Measurements from ENCODE around the gene LMF1. TPM values are rescaled to one million over a fixed set of nuclear protein-coding genes. Genes with fewer than 3 reads are reported as not detected.

LMF1 gene
- total RNA-seq, 1 experiment from 2014 or later: 12.8 TPM

DNA sequence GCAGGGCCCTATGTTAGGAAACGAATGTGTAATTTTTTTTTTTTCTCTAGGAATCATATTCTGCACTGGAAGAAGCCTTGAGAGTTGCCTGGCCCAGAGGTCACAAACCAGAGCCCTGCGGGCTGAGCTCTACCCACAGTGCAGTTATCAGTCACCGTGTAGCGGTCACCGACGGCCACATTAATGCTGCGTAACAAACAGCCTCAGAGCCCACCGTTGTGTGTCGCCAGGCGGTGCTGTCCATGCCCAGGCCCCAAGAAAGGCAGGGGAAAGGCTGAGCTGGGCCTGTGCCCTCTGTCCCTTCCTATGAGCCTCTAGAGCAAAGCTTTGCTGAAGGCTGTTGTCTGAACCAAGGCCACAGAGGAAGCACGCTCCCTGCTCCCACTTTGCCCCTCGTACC, 4.5 kb upstream of the LMF1 start:
- intact Hi-C loops (cut with micrococcal nuclease): no loop called here
- RAD21 ChIA-PET (ENCODE audit: low non-redundant PET in 1 of 2, low total read pairs in 2 of 2, uncharacterized antibody in 2 of 2, unreplicated experiment in 2 of 2): no interaction called here

More for the DNA sequence above, 4.5 kb upstream of the LMF1 start:
- H3K9me3 ChIP-seq (ENCODE audit: control insufficient read depth in 1 of 2, insufficient read depth in 1 of 2, low read depth in 1 of 2, low read length in 2 of 2): no peaks in the 10 kb centered on the region
- DNase-seq (ENCODE audit: low read depth, low spot score) (no peak), ATAC-seq (no peak)
- no peak overlapping the region for H3K4me2 ChIP-seq (ENCODE audit: low read length)
- H3K4me1 ChIP-seq (ENCODE audit: control insufficient read depth in 1 of 2, insufficient read depth in 2 of 2, low read length in 2 of 2): peaks cover 0 to 11% of the 10 kb centered on the region in 2 experiments; a peak in 2 of 4 replicates
- H3K9me2 ChIP-seq (ENCODE audit: insufficient read depth): no peaks in the 10 kb centered on the region
- 0 out of 2 replicates have a peak, but pooled peaks cover under 1% of the 10 kb centered on the region for H3K79me2 ChIP-seq (ENCODE audit: insufficient read depth, low read length)
- no peaks in the 10 kb centered on the region for H4K20me1 ChIP-seq (ENCODE audit: insufficient read depth)
- no peak overlapping the region for H3K9ac ChIP-seq (ENCODE audit: low read length)
- BruUV-seq (replicated peaks): no TSS peak
- ChIA-PET CTCF (no interaction called here), POLR2A (no interaction called here)
- no peak overlapping the region for H2AFZ ChIP-seq (ENCODE audit: low read depth, low read length, poor library complexity, severe bottlenecking)
- no peak overlapping the region; the same call in 1 of the 2 replicates for H3K27ac ChIP-seq (ENCODE audit: low read depth, low read length)
- no peak overlapping the region for H3K4me3 ChIP-seq (replicated peaks in 1 of 2; ENCODE audit: low read depth in 1 of 2, low read length in 2 of 2)
- H3K27me3 ChIP-seq (ENCODE audit: insufficient read depth, low read length): no peaks in the 10 kb centered on the region
- H3K36me3 ChIP-seq (ENCODE audit: control insufficient read depth in 1 of 2, insufficient read depth in 2 of 2, low read length in 2 of 2): no peaks in the 10 kb centered on the region
- TF ChIP-seq, protein P1, sequence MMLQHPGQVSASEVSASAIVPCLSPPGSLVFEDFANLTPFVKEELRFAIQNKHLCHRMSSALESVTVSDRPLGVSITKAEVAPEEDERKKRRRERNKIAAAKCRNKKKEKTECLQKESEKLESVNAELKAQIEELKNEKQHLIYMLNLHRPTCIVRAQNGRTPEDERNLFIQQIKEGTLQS (IDR thresholded peaks at IDR 0.05): no peak
- TF ChIP-seq ZFX (IDR thresholded peaks at IDR 0.05) (no peak), ELF1 (IDR thresholded peaks at IDR 0.05; ENCODE audit: borderline replicate concordance, low read depth) (no peak), POLR2A (IDR thresholded peaks at IDR 0.05; ENCODE audit: borderline replicate concordance, extremely low read depth, insufficient read depth, insufficient read length) (no peak), SIN3A (IDR thresholded peaks at IDR 0.05; ENCODE audit: low read depth) (no peak), SRF (IDR thresholded peaks at IDR 0.05; ENCODE audit: low read depth) (no peak), CEBPB (IDR thresholded peaks at IDR 0.05; ENCODE audit: low read depth) (no peak), RAD21 (IDR thresholded peaks at IDR 0.05; ENCODE audit: low read depth) (no peak), FOSL1 (IDR thresholded peaks at IDR 0.05; ENCODE audit: low read depth) (no peak), CBX3 (IDR thresholded peaks at IDR 0.05; ENCODE audit: low read depth) (no peak), TCF7L2 (IDR thresholded peaks at IDR 0.05; ENCODE audit: borderline replicate concordance, extremely low read depth, insufficient read depth, insufficient read length) (no peak), JUND (IDR thresholded peaks at IDR 0.05) (no peak), POLR2AphosphoS5 (IDR thresholded peaks at IDR 0.05; ENCODE audit: low read depth, low read length) (no peak), SP1 (IDR thresholded peaks at IDR 0.05; ENCODE audit: low read depth) (no peak), YY1 (IDR thresholded peaks at IDR 0.05; ENCODE audit: extremely low read depth, insufficient replicate concordance, low read depth, low read length) (no peak), ZNF274 (IDR thresholded peaks at IDR 0.05; ENCODE audit: low read depth, low read length) (no peak)
- TF ChIP-seq, protein P2, sequence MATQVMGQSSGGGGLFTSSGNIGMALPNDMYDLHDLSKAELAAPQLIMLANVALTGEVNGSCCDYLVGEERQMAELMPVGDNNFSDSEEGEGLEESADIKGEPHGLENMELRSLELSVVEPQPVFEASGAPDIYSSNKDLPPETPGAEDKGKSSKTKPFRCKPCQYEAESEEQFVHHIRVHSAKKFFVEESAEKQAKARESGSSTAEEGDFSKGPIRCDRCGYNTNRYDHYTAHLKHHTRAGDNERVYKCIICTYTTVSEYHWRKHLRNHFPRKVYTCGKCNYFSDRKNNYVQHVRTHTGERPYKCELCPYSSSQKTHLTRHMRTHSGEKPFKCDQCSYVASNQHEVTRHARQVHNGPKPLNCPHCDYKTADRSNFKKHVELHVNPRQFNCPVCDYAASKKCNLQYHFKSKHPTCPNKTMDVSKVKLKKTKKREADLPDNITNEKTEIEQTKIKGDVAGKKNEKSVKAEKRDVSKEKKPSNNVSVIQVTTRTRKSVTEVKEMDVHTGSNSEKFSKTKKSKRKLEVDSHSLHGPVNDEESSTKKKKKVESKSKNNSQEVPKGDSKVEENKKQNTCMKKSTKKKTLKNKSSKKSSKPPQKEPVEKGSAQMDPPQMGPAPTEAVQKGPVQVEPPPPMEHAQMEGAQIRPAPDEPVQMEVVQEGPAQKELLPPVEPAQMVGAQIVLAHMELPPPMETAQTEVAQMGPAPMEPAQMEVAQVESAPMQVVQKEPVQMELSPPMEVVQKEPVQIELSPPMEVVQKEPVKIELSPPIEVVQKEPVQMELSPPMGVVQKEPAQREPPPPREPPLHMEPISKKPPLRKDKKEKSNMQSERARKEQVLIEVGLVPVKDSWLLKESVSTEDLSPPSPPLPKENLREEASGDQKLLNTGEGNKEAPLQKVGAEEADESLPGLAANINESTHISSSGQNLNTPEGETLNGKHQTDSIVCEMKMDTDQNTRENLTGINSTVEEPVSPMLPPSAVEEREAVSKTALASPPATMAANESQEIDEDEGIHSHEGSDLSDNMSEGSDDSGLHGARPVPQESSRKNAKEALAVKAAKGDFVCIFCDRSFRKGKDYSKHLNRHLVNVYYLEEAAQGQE (IDR thresholded peaks at IDR 0.05; ENCODE audit: low read depth): no peak
- TF ChIP-seq, protein P3, sequence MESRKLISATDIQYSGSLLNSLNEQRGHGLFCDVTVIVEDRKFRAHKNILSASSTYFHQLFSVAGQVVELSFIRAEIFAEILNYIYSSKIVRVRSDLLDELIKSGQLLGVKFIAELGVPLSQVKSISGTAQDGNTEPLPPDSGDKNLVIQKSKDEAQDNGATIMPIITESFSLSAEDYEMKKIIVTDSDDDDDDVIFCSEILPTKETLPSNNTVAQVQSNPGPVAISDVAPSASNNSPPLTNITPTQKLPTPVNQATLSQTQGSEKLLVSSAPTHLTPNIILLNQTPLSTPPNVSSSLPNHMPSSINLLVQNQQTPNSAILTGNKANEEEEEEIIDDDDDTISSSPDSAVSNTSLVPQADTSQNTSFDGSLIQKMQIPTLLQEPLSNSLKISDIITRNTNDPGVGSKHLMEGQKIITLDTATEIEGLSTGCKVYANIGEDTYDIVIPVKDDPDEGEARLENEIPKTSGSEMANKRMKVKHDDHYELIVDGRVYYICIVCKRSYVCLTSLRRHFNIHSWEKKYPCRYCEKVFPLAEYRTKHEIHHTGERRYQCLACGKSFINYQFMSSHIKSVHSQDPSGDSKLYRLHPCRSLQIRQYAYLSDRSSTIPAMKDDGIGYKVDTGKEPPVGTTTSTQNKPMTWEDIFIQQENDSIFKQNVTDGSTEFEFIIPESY (IDR thresholded peaks at IDR 0.05; ENCODE audit: extremely low read depth, insufficient replicate concordance, low read length): no peak
- TF ChIP-seq, protein P4, sequence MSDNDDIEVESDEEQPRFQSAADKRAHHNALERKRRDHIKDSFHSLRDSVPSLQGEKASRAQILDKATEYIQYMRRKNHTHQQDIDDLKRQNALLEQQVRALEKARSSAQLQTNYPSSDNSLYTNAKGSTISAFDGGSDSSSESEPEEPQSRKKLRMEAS (IDR thresholded peaks at IDR 0.05): no peak
- TF ChIP-seq, protein P5, sequence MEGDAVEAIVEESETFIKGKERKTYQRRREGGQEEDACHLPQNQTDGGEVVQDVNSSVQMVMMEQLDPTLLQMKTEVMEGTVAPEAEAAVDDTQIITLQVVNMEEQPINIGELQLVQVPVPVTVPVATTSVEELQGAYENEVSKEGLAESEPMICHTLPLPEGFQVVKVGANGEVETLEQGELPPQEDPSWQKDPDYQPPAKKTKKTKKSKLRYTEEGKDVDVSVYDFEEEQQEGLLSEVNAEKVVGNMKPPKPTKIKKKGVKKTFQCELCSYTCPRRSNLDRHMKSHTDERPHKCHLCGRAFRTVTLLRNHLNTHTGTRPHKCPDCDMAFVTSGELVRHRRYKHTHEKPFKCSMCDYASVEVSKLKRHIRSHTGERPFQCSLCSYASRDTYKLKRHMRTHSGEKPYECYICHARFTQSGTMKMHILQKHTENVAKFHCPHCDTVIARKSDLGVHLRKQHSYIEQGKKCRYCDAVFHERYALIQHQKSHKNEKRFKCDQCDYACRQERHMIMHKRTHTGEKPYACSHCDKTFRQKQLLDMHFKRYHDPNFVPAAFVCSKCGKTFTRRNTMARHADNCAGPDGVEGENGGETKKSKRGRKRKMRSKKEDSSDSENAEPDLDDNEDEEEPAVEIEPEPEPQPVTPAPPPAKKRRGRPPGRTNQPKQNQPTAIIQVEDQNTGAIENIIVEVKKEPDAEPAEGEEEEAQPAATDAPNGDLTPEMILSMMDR (IDR thresholded peaks at IDR 0.05 in 2 of 3, conservative IDR thresholded peaks at IDR 0.05 in 1 of 3; ENCODE audit: borderline replicate concordance in 1 of 3, insufficient read depth in 1 of 3, low read depth in 2 of 3, low read length in 2 of 3): no peak

Measured in HCT116 (cell line).